ENCODE results near the gene AP4B1.
"Not testable (repeated sequence)": the region's sequence is repeated elsewhere in the genome, so short reads cannot be mapped to it uniquely, and the experiment has no call there.

AP4B1 gene

DNA sequence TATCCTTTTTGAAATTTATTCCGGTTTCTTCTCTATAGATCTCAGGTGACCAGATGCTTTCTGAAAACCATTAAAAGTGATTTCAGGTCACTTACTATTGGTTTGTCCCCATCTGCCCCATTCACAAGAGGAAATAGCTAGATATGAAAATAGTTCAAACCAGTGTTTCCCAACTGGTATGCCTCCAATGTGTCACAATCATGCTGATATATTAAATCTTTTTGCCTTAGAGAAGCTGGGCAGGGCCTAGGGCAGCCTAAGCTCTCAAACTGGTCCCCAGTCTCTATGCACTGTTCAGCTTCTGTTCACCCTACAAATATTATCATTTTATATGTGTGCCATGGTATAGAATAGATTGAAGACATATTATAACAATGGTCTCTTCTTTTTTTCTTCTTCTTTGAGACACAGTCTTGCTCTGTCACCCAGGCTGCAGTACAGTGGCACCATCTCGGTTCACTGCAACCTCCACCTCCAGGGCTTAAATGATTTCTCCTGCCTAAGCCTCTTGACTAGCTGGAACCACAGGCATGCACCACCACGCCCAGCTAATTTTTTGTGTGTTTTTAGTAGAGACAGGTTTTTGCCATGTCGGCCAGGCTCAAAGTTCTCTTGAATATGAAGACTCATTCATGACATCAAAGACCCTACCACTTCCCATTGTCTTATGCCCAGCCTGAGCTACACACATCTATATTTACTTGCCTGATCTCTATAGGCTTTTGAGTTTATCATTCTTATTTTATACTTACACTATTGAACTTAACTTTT is 48.8 kb downstream of the AP4B1 start:
- DNase-seq: no peak

DNA sequence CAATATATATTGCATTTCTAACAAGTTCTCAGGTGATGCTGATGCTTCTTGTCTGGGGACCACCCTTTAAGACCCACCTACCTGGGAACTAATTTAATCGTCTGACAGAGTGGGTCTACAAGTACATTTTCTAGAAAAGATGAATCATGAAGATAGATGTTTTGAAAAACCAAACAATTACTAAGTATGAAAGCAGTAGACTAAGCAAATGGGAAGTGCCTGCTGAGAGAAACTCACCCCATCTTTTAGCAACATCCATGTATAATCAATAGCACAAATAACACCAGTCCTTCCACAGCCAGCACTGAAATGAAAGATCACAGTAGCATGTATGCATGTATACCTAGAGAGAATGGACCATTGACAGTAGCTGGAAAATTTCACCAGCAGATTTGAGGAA is 50.4 kb downstream of the AP4B1 start:
- no peak for DNase-seq

DNA sequence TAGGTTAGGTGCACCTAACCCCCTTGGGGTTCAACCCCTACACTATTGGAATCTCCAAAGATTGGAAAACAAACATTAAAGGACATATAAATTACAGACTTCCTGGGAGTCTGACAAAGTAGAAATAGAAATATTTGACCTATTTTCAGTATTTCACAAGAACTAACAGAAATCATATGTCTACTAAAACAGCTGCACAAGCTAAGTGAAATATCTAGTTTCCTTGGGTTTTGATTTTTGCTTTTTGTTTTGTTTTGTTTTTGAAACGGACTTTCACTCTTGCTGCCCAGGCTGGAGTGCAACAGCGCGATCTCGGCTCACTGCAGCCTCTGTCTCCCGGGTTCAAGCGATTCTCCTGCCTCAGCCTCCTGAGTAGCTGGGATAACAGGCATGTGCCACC is 51.9 kb downstream of the AP4B1 start:
- DNase-seq: not testable (repeated sequence)

DNA sequence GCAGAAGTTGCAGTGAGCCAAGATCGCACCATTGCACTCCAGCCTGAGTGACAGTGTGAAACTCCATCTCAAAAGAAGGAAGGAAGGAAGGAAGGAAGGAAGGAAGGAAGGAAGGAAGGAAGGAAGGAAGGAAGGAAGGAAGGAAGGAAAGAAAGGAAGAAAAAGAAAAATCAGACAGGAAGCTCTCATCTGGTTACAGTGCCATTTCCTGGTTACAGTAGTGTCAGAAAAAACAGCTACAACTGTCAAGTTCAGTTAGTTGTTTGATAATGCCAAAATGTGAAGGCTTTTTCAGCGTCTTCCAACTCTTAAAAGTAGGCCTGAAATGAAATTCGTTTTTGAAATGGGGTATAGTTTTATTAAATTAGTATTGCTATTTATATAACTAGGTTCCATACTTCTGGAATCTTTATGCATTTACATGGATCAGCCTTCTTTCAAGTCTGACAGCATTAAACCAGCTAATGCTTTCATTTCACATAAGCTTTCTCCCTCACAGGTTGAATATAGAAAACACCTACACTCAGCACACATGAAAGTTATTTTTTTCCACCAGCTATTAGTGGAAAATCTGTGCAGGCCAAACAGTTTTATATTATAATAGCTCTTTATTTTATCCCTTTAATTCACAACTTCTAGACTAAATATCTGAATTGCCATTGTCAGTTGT is 54.3 kb downstream of the AP4B1 start:
- no peak for DNase-seq

DNA sequence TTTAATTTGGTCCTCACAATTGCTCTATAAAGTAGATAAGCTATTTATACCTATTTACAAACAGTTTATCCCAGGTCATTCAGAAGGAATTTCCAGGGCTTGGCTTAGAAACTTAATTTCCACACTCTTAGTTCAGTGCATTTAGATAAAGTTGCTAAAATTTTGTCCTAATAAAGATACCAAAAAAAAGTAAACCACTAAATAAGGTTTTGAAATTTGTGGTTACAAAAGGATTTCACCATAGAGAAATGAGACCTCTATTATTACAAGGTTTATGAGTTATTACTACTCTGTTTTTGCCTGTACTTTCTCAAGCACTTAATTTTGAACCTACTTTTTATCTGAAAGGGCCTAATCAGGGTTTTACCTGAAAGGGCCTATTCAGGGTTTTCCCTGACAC is 55.5 kb downstream of the AP4B1 start:
- DNase-seq: no peak

DNA sequence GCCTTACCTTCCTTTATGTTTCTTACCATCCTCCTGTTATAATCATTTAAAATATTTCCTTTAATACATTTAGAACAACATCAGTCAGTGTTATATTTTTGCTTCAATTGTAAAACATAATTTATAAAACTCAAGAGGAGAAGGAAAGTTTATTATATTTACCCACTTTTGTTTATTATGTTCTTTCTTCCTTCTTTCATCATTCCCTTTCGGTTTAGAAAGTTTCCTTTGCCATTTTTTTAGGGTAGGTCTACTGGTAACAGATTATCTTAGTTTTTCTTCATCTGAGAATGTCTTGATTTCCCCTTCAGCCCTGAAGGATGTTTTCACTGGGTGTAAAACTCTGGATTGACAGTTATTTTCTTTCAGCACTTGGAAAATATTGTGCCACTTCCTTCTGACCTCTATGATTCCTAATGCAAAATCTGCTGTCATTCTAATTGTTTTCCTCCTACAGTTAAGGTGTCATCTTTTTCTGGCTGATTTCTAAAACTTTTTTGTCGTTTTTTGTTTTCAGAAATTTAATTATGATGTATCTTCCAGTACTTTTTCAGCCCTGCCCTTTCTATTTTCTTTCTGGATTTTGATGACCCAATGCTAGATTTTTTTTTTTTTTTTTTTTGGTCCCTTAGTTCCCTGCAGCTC is 58.1 kb downstream of the AP4B1 start:
- no peak for DNase-seq
